Myocyte (in vitro differentiated cells): ENCODE data around the gene LRBA. TPM values are rescaled to one million over a fixed set of nuclear protein-coding genes. Genes with fewer than 3 reads are reported as not detected.
"Not testable (repeated sequence)": the region's sequence is repeated elsewhere in the genome, so short reads cannot be mapped to it uniquely, and the experiment has no call there.

ENCODE experiments used
- DNase-seq: peaks from one replicate; pipeline ENCODE4 v3.0.0-alpha.2; 2012; ENCODE audit warnings: low read depth
- total RNA-seq: library from RNA; depleted of rRNA; stranded (reverse); fragments of >200 nt; gene quantifications from 2 replicates; pipeline ENCODE4 v1.2.3, GENCODE V29; 2014

The LRBA gene
- total RNA-seq, 1 donor from 2014 or later: 52.8 TPM

DNA sequence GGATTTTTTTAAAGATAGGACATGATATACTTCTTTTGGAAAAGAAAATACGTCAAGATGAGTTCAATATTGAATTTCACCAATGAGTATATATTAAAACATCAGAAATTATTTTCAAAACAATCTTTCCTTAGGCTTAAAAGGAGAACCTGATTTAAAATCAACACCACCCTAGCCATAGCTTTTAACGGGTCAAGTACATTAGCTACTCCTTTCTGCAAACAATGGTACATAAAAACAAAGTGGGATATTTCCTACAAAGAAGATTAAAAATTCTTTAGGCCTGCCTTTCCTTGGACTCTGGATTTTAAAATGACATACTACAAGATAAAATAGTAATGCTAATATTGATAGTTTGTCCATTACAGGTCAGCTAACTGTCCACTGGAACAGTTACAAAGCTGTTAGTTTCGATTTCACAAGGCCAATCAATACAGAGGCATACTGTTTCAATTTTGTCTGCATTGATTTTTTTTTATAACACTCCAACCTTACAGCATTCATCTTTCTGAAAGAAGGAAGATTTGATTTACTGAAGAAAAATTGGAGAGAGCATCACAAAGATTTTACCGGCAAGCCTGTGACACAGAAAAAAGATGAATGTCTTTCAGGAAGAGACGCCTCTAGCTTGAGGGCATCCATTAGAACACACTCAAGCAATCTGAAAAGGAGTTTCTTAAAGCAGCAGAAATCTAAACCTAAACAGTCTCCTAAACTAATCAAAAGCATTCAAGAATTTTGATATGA is 335.9 kb downstream of the LRBA start:
- DNase-seq: no peak

DNA sequence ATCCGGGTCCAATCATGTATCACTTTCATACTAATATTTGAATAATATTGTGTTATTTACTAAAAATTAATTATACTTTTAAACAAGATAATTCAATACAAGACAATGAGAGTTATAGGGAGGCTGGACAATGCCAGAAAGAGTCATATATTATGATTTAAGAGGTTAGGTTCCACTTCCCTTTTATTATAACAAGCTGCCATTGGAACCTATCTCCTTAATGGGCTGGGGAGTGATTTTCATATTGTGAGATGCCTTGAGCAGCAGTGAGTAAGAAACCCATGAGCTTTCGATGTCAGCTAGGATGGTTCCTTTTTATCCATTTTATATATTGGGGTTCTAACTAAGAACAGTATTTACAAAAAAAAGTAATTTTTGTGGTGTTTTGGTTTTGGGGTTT is 341.3 kb downstream of the LRBA start:
- no peak for DNase-seq

DNA sequence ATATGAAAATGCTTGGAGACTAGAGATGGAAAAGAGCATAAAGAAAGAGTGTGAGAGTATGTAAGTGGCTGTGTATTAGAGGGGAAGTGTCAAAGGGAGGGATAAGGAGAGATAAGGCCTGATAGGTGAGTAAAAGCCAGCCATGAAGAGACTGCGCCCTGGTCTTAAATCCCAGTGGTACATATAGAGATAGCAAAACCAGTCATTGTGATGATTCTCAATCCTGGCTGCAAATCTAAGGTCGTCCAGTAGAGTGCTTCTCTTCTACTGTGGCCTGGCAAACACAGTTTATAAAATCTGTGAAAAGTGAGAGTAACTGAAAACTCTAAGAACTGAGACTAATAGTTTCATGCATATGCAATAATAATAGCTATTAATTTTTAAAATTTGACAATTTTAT is 346.3 kb downstream of the LRBA start:
- DNase-seq: no peak

DNA sequence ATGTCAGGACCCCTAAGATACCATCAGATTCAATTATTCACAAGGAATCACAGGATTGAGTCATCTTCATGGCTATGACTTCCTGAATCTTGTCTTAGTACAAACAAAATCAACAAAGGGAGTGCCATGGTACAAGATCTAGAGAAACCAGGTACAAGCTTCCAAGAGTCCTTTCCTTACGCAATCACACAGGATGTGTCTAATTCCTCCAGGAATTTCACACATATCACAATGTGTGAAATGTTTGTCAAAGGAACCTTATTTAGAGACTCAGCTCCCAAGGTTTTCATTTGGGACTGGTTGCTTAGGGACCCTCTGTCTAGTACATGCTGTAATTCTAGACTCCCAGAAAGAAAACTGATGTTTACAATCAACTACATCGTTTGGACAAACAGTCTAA is 350.1 kb downstream of the LRBA start:
- no peak for DNase-seq

DNA sequence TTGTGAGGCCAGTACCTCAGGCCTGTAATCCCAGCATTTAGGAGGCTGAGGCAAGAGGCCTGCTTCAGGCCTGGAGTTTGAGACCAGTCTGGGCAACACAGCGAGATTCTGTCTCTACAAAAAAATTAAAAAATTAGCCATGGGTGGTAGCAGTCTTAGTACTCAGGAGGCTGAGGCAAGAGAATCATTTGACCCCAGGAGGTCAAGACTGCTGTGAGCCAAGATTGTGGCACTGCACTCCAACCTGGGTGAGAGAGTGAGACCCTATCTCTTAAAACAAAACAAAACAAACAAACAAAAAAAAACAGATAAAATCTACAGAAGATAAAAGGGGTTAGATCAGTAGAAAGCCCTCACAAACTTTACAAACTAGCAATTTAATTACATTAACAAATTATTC is 352.4 kb downstream of the LRBA start:
- no peak for DNase-seq

DNA sequence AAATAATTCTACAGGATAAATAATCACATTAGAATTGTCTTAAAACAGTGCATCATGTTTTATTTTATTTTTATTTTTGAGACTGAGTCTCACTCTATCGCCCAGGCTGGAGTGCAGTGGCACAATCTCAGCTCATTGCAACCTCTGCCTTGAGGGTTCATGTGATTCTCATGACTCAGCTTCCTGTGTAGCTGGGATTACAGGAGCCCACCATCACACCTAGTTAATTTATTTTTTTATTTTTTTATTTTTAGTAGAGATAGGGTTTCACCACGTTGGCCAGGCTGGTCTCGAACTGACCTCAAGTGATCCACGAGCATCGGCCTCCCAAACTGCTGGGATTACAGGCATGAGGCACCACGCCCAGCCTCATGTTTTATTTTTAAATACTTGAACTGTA is 353.5 kb downstream of the LRBA start:
- DNase-seq: peak; percentile 66

DNA sequence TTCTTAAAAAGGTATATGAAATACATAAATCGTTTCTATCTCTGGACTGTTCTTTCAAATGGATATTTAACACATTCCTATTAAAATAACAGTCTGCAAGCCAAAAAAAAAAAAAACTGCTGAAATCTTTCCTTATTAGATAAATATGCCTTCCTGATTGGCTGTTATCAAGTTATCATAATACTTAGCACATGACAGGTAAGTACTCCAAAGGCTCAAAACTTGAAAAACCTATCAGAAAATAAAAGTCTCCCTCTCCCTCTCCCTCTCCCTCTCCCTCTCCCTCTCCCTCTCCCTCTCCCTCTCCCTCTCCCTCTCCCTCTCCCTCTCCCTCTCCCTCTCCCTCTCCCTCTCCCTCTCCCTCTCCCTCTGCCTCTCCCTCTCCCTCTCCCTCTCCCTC is 356.8 kb downstream of the LRBA start:
- DNase-seq: not testable (repeated sequence)

DNA sequence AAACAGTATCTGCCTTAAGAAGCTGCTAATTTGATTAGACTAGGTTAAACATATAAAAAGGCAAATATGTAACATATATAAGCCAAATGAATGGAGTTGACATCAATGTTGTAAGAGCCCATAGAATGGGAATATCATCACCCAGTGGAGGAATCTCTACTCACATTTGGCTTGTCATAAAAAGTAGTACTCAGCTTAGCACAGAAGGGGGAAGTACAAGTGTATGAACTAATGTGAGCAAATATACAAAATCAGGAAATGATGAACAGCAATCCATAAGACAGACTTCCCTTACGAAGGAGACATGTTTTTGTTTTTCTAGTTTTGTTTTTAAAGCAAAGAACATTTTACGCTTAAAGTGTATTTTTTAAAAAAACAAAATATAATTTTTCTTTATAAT is 358.2 kb downstream of the LRBA start:
- DNase-seq: no peak

DNA sequence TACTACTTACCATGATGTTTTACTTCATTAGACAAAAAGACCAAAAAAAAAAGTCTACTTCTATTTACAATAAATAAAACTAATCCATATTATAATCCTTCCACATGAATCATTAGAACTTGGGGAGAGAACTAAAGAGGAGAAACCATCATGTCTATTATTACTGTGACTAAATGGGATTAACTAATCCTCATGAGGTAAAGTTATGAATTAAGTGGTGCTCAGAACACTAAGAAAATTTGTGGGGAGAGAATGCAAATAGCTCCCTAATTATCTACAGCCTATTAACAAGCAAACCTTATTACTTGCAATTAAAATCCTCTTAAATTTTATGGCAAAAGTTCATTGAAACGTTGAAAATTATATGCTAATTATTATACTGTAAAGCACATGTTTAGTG is 364.3 kb downstream of the LRBA start:
- no peak for DNase-seq

DNA sequence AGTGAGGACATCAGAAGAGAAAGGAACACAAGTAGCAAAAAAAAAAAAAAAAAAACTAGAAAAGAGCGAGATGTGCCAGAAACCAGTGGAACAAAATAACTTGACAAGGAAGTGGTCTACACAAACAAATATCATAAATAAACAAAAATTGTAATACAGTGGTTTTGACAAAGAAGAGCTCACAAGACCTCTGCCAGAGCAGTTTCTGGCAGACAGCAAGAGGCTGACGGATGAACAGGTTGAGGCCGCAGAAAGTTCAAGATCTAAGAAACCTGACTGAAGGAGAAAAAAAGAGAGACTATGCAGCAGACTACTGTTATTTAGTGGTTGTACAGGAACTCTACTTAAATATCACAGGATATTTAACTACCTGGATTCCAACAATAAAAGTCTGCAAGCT is 367.0 kb downstream of the LRBA start:
- no peak for DNase-seq

DNA sequence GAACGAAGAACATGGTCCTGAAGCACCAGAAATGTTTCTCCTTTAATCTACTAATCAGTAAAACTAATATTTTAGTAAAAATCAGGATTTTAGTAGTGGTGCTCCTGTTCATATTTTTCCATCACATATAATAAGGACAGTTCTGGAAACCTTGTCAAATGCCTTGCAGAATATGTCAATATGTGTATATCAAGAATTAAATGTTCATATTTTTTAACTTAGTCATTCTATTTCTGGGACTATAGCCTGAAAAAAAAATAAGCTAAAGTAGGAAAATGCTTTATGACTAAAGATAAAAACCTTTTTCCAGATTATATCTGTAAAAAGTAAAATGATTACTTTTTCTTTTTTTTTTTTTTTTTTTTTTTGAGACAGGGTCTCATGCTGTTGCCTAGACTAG is 368.1 kb downstream of the LRBA start:
- DNase-seq: no peak

DNA sequence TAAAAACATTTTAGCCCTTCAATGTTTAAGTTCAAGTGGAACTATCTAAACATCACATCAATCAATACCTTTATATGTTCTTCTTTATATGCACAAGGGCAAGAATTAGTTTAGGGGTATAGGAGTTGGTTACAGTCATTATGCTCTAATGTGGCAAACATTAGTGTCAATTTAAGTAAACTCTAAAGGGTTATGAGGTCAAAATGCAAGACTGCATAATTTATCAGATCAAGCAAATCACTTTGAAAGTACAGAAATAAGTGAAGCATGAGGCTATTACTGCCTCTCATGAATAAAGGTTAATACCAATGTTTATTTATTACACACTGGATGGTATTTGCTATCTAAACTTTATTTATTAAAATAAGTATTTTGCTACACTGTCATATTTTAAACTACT is 373.5 kb downstream of the LRBA start:
- no peak for DNase-seq

DNA sequence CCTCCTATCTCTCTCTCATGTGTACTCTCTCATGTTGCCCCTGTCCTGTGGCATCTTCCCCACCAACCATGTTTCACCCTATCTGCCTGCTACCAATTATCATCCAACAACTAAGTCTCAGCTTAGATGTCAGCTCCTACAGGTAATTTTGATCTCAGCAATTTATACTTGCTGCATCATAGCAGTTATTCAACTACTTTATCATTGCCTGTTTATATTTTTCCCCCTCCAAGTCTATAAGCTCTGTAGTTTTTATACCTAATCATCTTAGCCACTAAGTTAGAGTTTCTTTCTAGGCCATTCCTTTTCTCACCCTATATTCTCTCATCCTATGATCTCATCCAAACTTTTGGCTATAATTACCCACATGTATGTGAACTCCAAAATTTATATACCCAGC is 382.4 kb downstream of the LRBA start:
- no peak for DNase-seq

DNA sequence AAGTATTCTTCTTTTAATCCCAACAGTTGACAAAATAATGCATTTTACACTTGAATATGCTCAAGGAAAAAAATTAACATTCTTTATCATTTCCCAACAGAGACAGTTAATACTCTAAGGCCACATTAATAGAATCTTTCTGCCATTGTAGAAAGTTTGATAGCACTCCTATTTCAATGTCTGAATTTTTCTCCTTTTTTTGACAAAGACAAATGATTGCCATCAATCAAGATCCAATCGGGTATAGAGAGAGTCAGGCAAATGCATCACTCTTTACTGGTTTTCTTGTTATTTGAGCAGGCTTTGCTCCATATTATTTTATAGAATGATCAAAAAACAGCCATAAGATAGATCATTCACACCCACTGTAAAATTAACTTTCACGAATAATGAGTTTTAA is 387.0 kb downstream of the LRBA start:
- no peak for DNase-seq

DNA sequence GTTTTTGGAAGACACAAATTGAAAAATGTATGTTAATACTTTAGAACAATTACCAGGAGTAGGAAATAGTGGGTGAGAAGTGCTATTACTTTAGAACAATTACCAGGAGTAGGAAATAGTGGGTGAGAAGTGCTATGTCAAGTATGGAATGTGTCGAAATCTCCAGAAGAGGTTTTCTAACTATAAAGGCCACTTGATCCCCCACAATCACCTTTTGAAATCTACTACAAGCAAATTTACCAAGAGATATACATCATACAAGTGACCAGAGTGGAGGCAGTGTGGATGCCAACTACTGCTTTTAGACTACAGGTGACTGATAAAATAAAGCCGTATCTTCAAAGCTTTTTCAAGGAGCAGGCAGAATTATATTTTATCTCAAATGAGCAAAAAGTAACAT is 390.1 kb downstream of the LRBA start:
- no peak for DNase-seq

DNA sequence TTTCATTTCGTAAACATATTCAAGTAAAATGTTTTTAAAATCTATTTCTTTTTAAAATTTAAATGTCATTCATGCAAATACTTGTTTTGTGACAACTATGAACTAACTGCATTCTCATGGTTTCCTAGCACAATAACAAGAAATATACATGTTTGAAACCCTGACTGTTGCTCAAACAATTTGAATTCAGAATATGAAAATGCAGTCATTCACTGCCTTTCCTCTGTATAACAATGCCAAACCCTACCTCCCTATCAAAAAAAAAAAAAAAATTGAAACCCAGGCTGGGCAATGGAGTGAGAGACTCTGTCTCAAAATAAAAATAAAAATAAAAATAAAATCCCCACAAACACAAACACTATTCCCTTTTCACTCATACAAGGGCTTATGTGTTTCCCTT is 391.0 kb downstream of the LRBA start:
- DNase-seq: no peak

DNA sequence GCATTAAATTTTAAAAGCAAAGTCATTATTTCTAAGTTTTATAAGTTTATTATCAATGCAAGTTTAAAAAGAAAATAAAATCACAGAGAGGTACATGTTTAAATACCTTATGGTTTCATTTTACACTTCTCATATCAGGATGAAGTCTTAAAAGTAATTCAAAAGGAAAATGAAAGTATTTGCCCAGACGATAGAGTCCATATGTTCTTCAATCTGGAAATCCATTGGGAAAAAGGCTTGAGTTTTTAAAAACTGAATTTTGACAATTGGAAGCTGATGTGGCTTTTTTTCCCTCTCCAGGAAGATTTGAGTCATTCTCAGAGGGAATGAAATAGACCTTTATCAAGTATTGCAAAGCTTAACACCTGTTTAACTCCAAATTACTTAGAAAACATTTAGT is 396.0 kb downstream of the LRBA start:
- DNase-seq: peak; percentile 1

DNA sequence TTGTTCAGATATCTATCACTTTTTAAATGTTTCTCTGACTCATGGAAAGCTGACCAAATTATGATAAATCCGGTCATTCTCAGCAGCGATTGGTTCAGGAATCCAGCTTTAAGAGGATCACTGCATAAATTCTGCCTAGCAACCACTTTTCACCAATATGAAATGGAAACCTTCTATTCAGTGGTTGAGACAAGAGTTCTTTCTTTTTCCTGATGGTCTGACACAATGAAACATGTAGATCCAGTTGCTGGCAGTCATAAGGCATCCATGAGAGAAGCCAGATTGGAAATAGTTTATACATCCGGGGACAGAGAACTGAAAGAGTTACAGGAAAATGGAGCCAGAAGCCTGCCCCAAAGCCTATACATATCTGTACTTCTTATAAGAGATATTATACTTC is 406.0 kb downstream of the LRBA start:
- DNase-seq: no peak

DNA sequence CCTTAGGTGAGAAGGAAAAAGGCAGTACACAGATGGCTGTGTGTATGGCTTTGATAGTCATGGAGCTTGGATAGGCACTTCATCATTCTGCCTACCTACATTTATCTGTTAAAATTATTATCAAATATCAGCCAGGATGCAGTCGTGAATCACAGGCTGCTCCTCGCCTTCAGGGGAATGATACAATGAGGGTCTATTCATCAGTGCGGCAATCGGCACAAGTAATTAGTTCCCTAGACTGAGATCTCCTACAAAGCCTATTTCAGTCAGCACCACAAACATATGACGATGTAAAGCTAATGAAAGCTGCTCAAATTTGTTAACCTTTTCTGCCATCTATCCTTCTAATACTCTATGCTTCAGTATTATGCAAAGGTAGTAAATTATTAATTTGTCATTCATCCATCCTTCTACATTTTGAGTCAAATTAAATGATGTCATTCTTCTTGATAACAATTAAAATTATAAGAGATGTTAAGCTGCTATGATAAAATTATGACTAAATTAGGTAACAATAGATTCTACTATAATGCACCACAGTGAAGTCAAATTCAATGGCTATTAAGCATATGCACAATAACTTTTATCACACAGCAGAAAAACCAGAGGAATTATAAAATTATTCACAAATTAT is 414.2 kb downstream of the LRBA start:
- no peak for DNase-seq

DNA sequence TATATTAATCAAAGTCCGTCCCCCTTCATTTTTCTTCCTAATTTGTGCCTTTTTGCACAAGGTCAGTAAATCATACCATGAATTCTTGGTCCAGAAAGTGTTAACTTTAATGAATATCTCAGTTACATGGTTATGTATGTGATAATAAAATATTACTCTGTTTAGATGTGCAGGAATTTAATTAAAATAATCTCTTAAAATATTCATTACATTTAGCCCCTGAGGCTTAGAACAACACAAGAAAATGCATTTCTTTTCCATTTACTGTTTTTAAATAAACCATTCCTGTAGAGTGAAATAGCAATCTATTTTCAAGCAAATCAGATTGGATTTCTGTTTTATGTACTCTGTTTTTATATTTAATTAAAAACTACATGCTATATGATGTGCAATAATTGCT is 415.5 kb downstream of the LRBA start:
- no peak for DNase-seq

DNA sequence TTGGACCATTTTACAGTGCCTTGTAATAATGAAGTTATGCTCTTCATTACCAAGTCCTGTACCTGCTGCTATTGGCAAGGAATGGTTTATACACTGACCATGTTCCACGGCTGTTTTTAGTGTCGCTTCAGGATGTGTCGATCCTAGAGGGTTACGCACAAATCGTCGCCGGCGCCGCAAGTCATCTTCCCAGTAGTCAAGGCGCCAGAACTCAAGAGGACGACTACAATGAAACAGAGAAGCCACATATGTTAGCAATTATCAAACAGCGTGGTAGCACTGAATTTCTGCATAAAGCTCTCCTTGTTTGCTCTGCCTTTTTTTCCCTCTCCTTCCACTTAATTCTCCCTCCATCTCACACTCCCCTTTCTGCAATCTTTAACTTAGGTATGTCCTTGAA is 416.2 kb downstream of the LRBA start:
- DNase-seq: no peak

DNA sequence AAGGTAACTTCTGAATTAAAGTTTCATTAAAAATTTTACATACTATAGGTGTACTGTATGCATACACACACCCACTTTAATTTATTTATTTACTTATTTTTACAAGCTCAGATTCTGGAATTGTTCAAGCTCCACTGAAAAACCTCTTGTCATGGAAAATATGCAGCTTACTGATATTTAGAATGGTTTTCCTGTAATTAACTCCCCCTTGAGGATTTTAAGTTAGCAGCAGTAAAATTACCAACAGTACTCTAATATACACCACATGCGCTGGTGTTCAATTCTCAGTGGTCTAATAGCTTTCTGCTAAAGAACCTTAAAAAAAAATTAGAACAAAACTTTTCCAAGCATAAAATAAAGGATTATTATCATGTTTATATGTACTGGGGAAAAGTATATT is 421.1 kb downstream of the LRBA start:
- DNase-seq: peak; percentile 23

DNA sequence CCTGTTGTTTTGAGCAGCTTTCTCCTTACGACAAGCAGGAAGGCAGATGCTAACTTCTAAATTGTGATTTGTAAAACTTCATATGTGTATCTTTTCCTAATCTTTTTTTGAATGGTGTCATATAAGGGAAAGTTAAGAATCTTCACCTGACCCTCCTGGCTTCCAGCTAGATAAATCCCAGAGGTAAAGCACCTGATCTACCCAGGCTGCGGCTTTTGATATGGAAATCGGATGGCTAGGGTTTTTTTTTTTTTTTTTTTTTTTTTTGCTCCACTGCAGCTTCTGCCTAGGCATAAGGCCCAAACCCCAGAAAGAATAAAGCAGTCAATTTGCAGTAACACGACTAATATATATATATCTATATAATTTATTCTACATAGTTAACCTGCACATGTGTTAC is 423.2 kb downstream of the LRBA start:
- no peak for DNase-seq
